Heart right ventricle (tissue), 16 donors: ENCODE data around the gene NKG7. TPM values are rescaled to one million over a fixed set of nuclear protein-coding genes. Genes with fewer than 3 reads are reported as not detected.

ENCODE experiments used
- ATAC-seq, 8 donors: fragments of 200-7000 bp; cut with Tn5 transposase; one replicate each; pipeline ENCODE4 v1.9.1; 2020; ENCODE audit warnings: mild to moderate bottlenecking in 8 of 8, moderate library complexity in 8 of 8, moderate number of reproducible peaks in 1 of 8
- DNase-seq, 2 donors: peaks; one replicate each; pipeline ENCODE4 v3.0.0-alpha.2; 2020
- H3K27ac ChIP-seq, 10 donors: fragments of 200-600 bp; sonication (generic) in 2 of 10; one replicate each; pipeline versions ENCODE4 v1.5.0 to v1.8.0; 2020 to 2022; ENCODE audit warnings: mild to moderate bottlenecking in 3 of 10
- H3K27me3 ChIP-seq, 7 donors: fragments of 200-600 bp; one replicate each; pipeline ENCODE4 v1.8.0; 2021 to 2022; ENCODE audit warnings: mild to moderate bottlenecking in 2 of 7
- H3K36me3 ChIP-seq, 9 donors: fragments of 200-600 bp; sonication (generic) in 1 of 9; one replicate each; pipeline versions ENCODE4 v1.5.0 to v1.8.0; 2020 to 2022; ENCODE audit warnings: mild to moderate bottlenecking in 2 of 9
- H3K4me1 ChIP-seq, 9 donors: fragments of 200-600 bp; sonication (generic) in 1 of 9; one replicate each; pipeline versions ENCODE4 v1.5.0 to v1.8.0; 2020 to 2022; ENCODE audit warnings: mild to moderate bottlenecking in 4 of 9
- H3K4me3 ChIP-seq, 10 donors: fragments of 200-600 bp; sonication (generic) in 2 of 10; one replicate each; pipeline versions ENCODE4 v1.5.0 to v1.8.0; 2020 to 2022; ENCODE audit warnings: mild to moderate bottlenecking in 7 of 10, moderate library complexity in 2 of 10
- H3K9me3 ChIP-seq, 11 donors: fragments of 200-600 bp in 10 of 11; sonication (generic) in 2 of 11; one replicate each; pipeline versions ENCODE4 v1.5.0 to v1.8.0; 2013 to 2022; ENCODE audit warnings: mild to moderate bottlenecking in 2 of 11, control low read depth in 1 of 11, moderate library complexity in 1 of 11
- CTCF ChIP-seq, 9 donors: fragments of 200-600 bp; sonication (generic) in 2 of 9; IDR thresholded peaks; one replicate each; pipeline versions ENCODE4 v1.5.0 to v1.8.0; 2021 to 2022; ENCODE audit warnings: antibody characterized with exemption in 9 of 9, mild to moderate bottlenecking in 5 of 9, moderate library complexity in 1 of 9
- WGBS, 2 donors: extraction: QIAGEN DNeasy Blood & Tissue Kit; methylation state at CpG; one replicate each; pipeline ENCODE4 v1.1.7; 2013; ENCODE audit warnings: inconsistent platforms in 1 of 2; 5-methylcytosine and 5-hydroxymethylcytosine counted together
- intact Hi-C, 10 donors: fragments of 100-400 bp; cut with DNase I; formaldehyde crosslinking; loops; one replicate each; pipeline versions ENCODE4 v1.11.1 to v1.14.2; 2022
- polyA plus RNA-seq, 2 donors: library from polyadenylated mRNA; stranded (reverse); fragments of 200-250 nt; gene quantifications; one replicate each; pipeline ENCODE4 v1.2.3, GENCODE V29; 2013
- total RNA-seq, 10 donors: library from RNA; stranded (reverse); fragmentation: NEBNext Ultra II Directional in 3 of 10; extraction: Animal tissue kit (Norgen Biotek cat#: 25700) in 3 of 10; gene quantifications; one replicate each; pipeline versions ENCODE4 v1.2.1 to v1.2.4, GENCODE V29; 2021 to 2023
- donor health status: Arrhythmogenic right ventricular cardiomyopathy.
- donor health status: ischemic (EF 13 %, LVEDD 7.1; RV severe dilation, severe dysfunction).
- donor health status: healthy with polysubstance abuse.
- donor health status: DM: no; HTN: yes; CAD: no.
- donor health status: DM: no; HTN: no; CAD: no.
- donor health status: ischemic (EF 25% LVEDD 6.9; RV normal size, moderate dysfunction).
- donor health status: ischemic (EF 25% LVEDD 5.7; RV mildly dilated, moderate dysfunction).
- donor health status: healthy.
- donor health status: DM: yes; HTN: yes; CAD: no.
- donor health status: Ischemic cardiomyopathy.
- donor health status: ischemic (EF 35%, LVEDD 5.7; RV mildly dilated, moderate dysfunction).
- donor health status: nonischemic (EF 11% LVEDD 7.7; RV severe dilation, severe dysfunction).
- donor health status: DM: yes; HTN: yes; CAD: no.
- donor health status: PGD.
- donor health status: ischemic (EF 29% LVEDD 5.4; RV normal size, mild dysfunction).
- donor health status: nonischemic (EF 23%, LVEDD 6.1; RV moderate dilation, normal function).

Gene NKG7
- total and polyA plus RNA-seq, 12 donors: 0.47 to 23.1 (median 2.4) TPM

- no peak for DNase-seq
- no peak overlapping the region for H3K4me3 ChIP-seq
- intact Hi-C loops: no loop called here
- no peaks in the 10 kb centered on the region for H3K9me3 ChIP-seq
- no peak for TF ChIP-seq CTCF (IDR thresholded peaks at IDR 0.05)
- H3K4me1 ChIP-seq: peaks cover 0 to 9% (median 0%) of the 10 kb centered on the region in 9 donors
- ATAC-seq: no peak
- WGBS, 2 donors: 95 to 99% methylated on average over 11 of the region's 11 CpGs
- no peak overlapping the region for H3K27ac ChIP-seq
- H3K27me3 ChIP-seq: no peaks in the 10 kb centered on the region
- peaks cover 0 to 66% (median 41%) of the 10 kb centered on the region in 9 donors for H3K36me3 ChIP-seq
Observed at GRCh38 chr19:51351266-51351990, 21.0 kb downstream of the NKG7 start.

GRCh38 chr19:51347209-51347928, 25.1 kb downstream of the NKG7 start:
- ATAC-seq (no peak), DNase-seq (no peak)
- no peak overlapping the region for H3K27ac ChIP-seq
- peaks cover 0 to 80% (median 51%) of the 10 kb centered on the region in 9 donors for H3K36me3 ChIP-seq
- no peak for TF ChIP-seq CTCF (IDR thresholded peaks at IDR 0.05)
- no peaks in the 10 kb centered on the region for H3K4me1 ChIP-seq
- H3K27me3 ChIP-seq: no peaks in the 10 kb centered on the region
- H3K4me3 ChIP-seq: no peak overlapping the region
- WGBS, 2 donors: 77 to 89% methylated on average over 10 of the region's 10 CpGs
- no peaks in the 10 kb centered on the region for H3K9me3 ChIP-seq
- intact Hi-C loops: loop anchor here in 1 of 10 donors (10.0 kb wide), 1 partner anchor 307 kb away; no protein-coding TSS in a partner anchor

- TF ChIP-seq CTCF (IDR thresholded peaks at IDR 0.05): no peak
- H3K27ac ChIP-seq: no peak overlapping the region
- no peak for ATAC-seq
- intact Hi-C loops: loop anchor here in 1 of 10 donors (10.0 kb wide), 1 partner anchor 308 kb away; no protein-coding TSS in a partner anchor
- H3K4me1 ChIP-seq: no peaks in the 10 kb centered on the region
- H3K4me3 ChIP-seq: no peak overlapping the region
- 91% methylated on average over 17 of the region's 17 CpGs for whole genome bisulfite sequencing, 2 donors
- H3K36me3 ChIP-seq: peaks cover 0 to 74% (median 48%) of the 10 kb centered on the region in 9 donors
- no peaks in the 10 kb centered on the region for H3K9me3 ChIP-seq
- DNase-seq: no peak
- H3K27me3 ChIP-seq: no peaks in the 10 kb centered on the region
Observed at GRCh38 chr19:51346742-51347141, 25.7 kb downstream of the NKG7 start.

GRCh38 chr19:51345076-51345620, 27.3 kb downstream of the NKG7 start:
- H3K4me3 ChIP-seq: no peak overlapping the region
- TF ChIP-seq CTCF (IDR thresholded peaks at IDR 0.05): no peak
- H3K27ac ChIP-seq: no peak overlapping the region
- peaks cover 0 to 58% (median 32%) of the 10 kb centered on the region in 9 donors for H3K36me3 ChIP-seq
- intact Hi-C loops: loop anchor here in 1 of 10 donors (10.0 kb wide), 1 partner anchor 310 kb away; no protein-coding TSS in a partner anchor
- no peak for ATAC-seq
- 96 to 97% methylated on average over 9 of the region's 9 CpGs for WGBS, 2 donors
- H3K9me3 ChIP-seq: no peaks in the 10 kb centered on the region
- H3K4me1 ChIP-seq: peaks cover 0 to 9% (median 4%) of the 10 kb centered on the region in 9 donors
- no peaks in the 10 kb centered on the region for H3K27me3 ChIP-seq
- no peak for DNase-seq
